Measurements from ENCODE around the gene GLIS2. TPM values are rescaled to one million over a fixed set of nuclear protein-coding genes. Genes with fewer than 3 reads are reported as not detected.
A peak's percentile ranks its signal among the peaks of the same experiment; 100 is the strongest.

The GLIS2 gene
- total and polyA plus RNA-seq, 10 of the 15 experiments (the other 5 are each of a cell fraction or from before 2014, with no cell fraction given), result 0.03 to 0.64 (median 0.18) TPM; not detected in 4

- Histone ChIP-seq H3K4me1 (ENCODE audit: control insufficient read depth, insufficient read depth, low read length) (no peaks in the 10 kb centered on the region), H3K9ac (ENCODE audit: control insufficient read depth, insufficient read depth, low read length) (no peak overlapping the region), H3K9me3 (replicated peaks; ENCODE audit: control insufficient read depth, insufficient read depth, low read length) (no peaks in the 10 kb centered on the region), H3K27me3 (replicated peaks in 1 of 2; ENCODE audit: control insufficient read depth in 2 of 2, insufficient read depth in 2 of 2, low read length in 1 of 2) (no peaks in the 10 kb centered on the region), H3K36me3 (ENCODE audit: control insufficient read depth in 2 of 2, insufficient read depth in 2 of 2, low read length in 1 of 2) (peaks cover 0 to 19% of the 10 kb centered on the region in 2 experiments; a peak in 3 of 4 replicates), H4K20me1 (ENCODE audit: control insufficient read depth, insufficient read depth) (no peaks in the 10 kb centered on the region), H3K4me2 (ENCODE audit: control insufficient read depth, insufficient read depth) (no peak overlapping the region), H3K79me2 (ENCODE audit: control insufficient read depth, insufficient read depth, low read length) (no peaks in the 10 kb centered on the region; the same call in 1 of the 2 replicates), H3K4me3 (no peak overlapping the region), H3K27ac (ENCODE audit: control insufficient read depth, insufficient read depth) (no peak overlapping the region), H2AFZ (ENCODE audit: control insufficient read depth, low read depth, low read length) (no peak overlapping the region)
- in situ Hi-C loops (cut with MboI), result no loop called here
- ATAC-seq (peak; percentile 27; the same call in 1 of the 3 replicates), FAIRE-seq (no peak), DNase-seq (ENCODE audit: low read depth, low spot score) (no peak)
- POLR2A ChIA-PET, result no interaction called here
- BruUV-seq (replicated peaks), result no TSS peak
- no peak for TF ChIP-seq ZNF592 (IDR thresholded peaks at IDR 0.05)
- TF ChIP-seq MXI1 (IDR thresholded peaks at IDR 0.05; ENCODE audit: low read depth, low read length), result no peak
- TF ChIP-seq TBL1XR1 (IDR thresholded peaks at IDR 0.05; ENCODE audit: low read depth, low read length), result no peak
- TF ChIP-seq JUND (IDR thresholded peaks at IDR 0.05; ENCODE audit: low read depth, low read length), result no peak
- no peak for TF ChIP-seq ZNF274 (IDR thresholded peaks at IDR 0.05; ENCODE audit: insufficient read depth, insufficient read length)
- no peak for TF ChIP-seq FOS (IDR thresholded peaks at IDR 0.05; ENCODE audit: borderline replicate concordance, extremely low read depth, insufficient read length)
- no peak for TF ChIP-seq RFX5 (IDR thresholded peaks at IDR 0.05; ENCODE audit: low read depth, low read length)
- no peak for TF ChIP-seq REST (IDR thresholded peaks at IDR 0.05; ENCODE audit: low read depth, low read length)
- no peak for TF ChIP-seq RELA (IDR thresholded peaks at IDR 0.05; ENCODE audit: borderline replicate concordance, partially characterized antibody)
- TF ChIP-seq ZNF207 (IDR thresholded peaks at IDR 0.05; ENCODE audit: borderline replicate concordance), result no peak
- TF ChIP-seq MEF2B (IDR thresholded peaks at IDR 0.05; ENCODE audit: partially characterized antibody, poor library complexity, severe bottlenecking), result no peak
- TF ChIP-seq KAT2A (conservative IDR thresholded peaks at IDR 0.05; ENCODE audit: control insufficient read depth, low read depth, low read length), result no peak
- TF ChIP-seq BCL11A (IDR thresholded peaks at IDR 0.05; ENCODE audit: low read depth, low read length), result no peak
- no peak for TF ChIP-seq MTA3 (IDR thresholded peaks at IDR 0.05; ENCODE audit: borderline replicate concordance, low read length)
- no peak for TF ChIP-seq ZNF217 (IDR thresholded peaks at IDR 0.05)
- intact Hi-C loops (cut with micrococcal nuclease; ENCODE audit: unreplicated experiment), result loop anchor here (10.0 kb wide), 1 partner anchor 133 kb away; no protein-coding TSS in a partner anchor
- SMC1A ChIA-PET (ENCODE audit: uncharacterized antibody, unreplicated experiment), result no interaction called here
- CTCF ChIA-PET, result interaction anchor here (0.6 kb wide), 1 partner anchor 37 kb away, joined by 3 read pairs; no protein-coding TSS in a partner anchor
- RAD21 ChIA-PET (ENCODE audit: unreplicated experiment), result no interaction called here
- 93% methylated on average over 12 of the region's 12 CpGs for WGBS (ENCODE audit: insufficient coverage, insufficient replicate concordance, low lambda C conversion rate, missing lambda C conversion rate)
Measured at GRCh38 chr16:4338125-4338582, 22.3 kb downstream of the GLIS2 start.
